ENCODE data around the gene DNAJC1.

Gene DNAJC1

GRCh38 chr10:21749788-21750187 is 253.7 kb downstream of the DNAJC1 start:
- CTCF ChIA-PET = no interaction called here
- no peak for TF ChIP-seq CTCF (conservative IDR thresholded peaks at IDR 0.05; ENCODE audit: low read depth)
- no peak for DNase-seq (ENCODE audit: low spot score)
- POLR2A ChIA-PET (ENCODE audit: low non-redundant PET) = no interaction called here
- no peak overlapping the region for H3K27ac ChIP-seq

- DNase-seq (ENCODE audit: low spot score) = no peak
- ChIA-PET CTCF (interaction anchor here (0.8 kb wide), 1 partner anchor 16 kb away, joined by 3 read pairs; no protein-coding TSS in a partner anchor), POLR2A (ENCODE audit: low non-redundant PET) (no interaction called here)
- TF ChIP-seq CTCF (conservative IDR thresholded peaks at IDR 0.05; ENCODE audit: low read depth) = no peak
- no peak overlapping the region for H3K27ac ChIP-seq
Measured at GRCh38 chr10:21747809-21748208, 255.7 kb downstream of the DNAJC1 start.

- no peak overlapping the region for H3K27ac ChIP-seq
- CTCF ChIA-PET = interaction anchor here (0.6 kb wide), 1 partner anchor 208 kb away, joined by 4 read pairs; no protein-coding TSS in a partner anchor
- POLR2A ChIA-PET (ENCODE audit: low non-redundant PET) = no interaction called here
- no peak for TF ChIP-seq CTCF (conservative IDR thresholded peaks at IDR 0.05; ENCODE audit: low read depth)
- DNase-seq (ENCODE audit: low spot score) = no peak
Measured at GRCh38 chr10:21746118-21746517, 257.4 kb downstream of the DNAJC1 start.

GRCh38 chr10:21744223-21744622 is 259.3 kb downstream of the DNAJC1 start:
- ChIA-PET CTCF (interaction anchor here (0.8 kb wide), 1 partner anchor 87 kb away, joined by 3 read pairs; no protein-coding TSS in a partner anchor), POLR2A (ENCODE audit: low non-redundant PET) (interaction anchor here (0.5 kb wide), 1 partner anchor 48 kb away, joined by 5 read pairs; no protein-coding TSS in a partner anchor)
- no peak overlapping the region for H3K27ac ChIP-seq
- TF ChIP-seq CTCF (conservative IDR thresholded peaks at IDR 0.05; ENCODE audit: low read depth) = no peak
- DNase-seq (ENCODE audit: low spot score) = no peak

GRCh38 chr10:21742740-21743412 is 260.7 kb downstream of the DNAJC1 start:
- POLR2A ChIA-PET (ENCODE audit: low non-redundant PET) = no interaction called here
- no peak for TF ChIP-seq CTCF (conservative IDR thresholded peaks at IDR 0.05; ENCODE audit: low read depth)
- no peak for DNase-seq (ENCODE audit: low spot score)
- H3K27ac ChIP-seq = no peak overlapping the region
- CTCF ChIA-PET = no interaction called here

- POLR2A ChIA-PET (ENCODE audit: low non-redundant PET) = no interaction called here
- CTCF ChIA-PET = no interaction called here
- H3K27ac ChIP-seq = no peak overlapping the region
- no peak for DNase-seq (ENCODE audit: low spot score)
- TF ChIP-seq CTCF (conservative IDR thresholded peaks at IDR 0.05; ENCODE audit: low read depth) = no peak
Measured at GRCh38 chr10:21740989-21741388, 262.5 kb downstream of the DNAJC1 start.
